GM18907 (cell line): ENCODE data around the gene H2BK1.
A peak's percentile ranks its signal among the peaks of the same experiment; 100 is the strongest.

Experiments
- ATAC-seq: cut with Tn5 transposase; IDR thresholded peaks from one replicate; pipeline ENCODE4 v1.9.1; 2021; ENCODE audit warnings: mild to moderate bottlenecking, moderate library complexity; ENCODE audit not compliant: unreplicated experiment

H2BK1 gene

DNA sequence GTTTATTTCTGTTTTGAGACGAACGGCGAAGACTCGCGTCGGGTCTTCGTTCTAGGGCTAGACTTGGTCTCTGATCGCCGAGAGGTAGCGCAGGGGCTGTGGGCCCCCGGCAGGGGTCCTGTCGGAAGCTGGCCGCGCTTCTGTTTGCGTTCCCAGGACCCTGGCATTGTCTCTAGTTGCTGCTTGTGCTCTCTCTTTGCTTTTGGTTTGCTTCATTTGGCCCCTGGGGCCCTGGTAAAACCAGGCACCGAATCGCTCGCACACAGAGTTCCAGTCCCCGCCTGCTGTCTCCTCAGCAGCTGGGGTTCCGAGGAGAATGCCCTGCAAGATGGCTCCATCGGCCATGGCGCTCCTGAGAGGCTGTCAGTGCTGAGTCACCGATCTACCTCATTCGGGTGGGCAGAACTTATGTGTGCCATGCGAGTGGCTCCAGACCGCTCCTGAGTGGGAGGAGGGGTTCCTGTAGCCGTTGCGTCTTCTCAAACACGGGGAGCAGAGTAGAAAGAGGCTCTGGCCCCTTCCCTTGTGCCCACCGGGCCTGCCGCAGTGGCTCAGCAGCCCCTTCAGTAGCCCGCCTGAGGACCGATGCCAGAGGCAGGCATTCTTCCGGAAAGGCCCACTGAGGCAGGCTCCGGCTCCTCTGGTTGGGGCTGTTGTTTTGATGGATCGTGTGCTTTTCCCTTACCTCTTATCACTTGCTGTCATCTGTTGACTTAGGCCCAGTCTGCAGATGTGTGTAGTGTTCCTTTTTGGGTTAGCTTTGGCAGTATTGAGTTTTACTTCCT, 22.8 kb upstream of the H2BK1 start:
- ATAC-seq: peak; percentile 40

DNA sequence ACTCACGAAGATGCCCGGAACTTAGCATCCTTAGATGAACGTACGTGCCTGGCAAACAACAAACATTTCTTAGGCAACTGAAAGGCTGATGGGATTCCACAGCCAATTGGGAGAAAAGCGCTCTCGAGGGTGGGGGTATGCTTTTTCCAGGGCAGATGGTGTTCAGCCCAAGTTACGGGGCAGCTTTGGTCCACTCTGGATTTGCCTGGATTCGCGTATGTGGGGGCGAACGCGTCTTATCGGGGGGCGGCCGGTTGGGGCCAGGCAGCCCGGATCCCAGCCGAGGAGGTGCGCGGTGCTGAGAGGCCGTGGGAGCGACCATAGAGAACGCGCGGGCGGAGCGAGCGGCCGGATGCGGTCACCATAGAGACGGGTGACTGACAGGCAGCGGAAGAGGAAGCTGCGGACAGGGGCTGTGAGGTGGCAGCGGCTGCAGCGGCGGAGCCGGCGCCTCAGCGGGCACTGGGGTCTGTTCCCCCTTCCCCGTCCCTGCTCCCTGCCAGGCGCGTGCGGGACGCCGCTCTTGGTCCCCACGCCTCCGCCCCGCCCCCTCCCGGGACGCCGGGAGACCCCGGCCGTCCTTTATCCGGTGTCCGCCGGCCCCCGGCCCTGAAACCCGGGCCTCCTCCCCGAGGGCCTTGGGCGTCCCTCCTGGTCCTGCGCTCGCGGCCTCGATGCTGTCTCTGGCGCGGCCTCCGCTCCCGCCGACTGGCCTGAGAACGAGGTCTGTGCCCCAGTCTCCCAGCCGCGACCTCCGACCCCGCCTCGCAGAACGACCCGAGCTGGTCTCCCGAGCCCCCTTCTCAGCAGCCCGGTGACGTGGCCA, 22.0 kb upstream of the H2BK1 start, which contains the start of gene CHPF2:
CHPF2 (plus strand) TSS at position 393 of the 826 bp plus-strand sequence. CDS start 1,529 bp downstream, outside the sequence.
- ATAC-seq: peak; percentile 93

DNA sequence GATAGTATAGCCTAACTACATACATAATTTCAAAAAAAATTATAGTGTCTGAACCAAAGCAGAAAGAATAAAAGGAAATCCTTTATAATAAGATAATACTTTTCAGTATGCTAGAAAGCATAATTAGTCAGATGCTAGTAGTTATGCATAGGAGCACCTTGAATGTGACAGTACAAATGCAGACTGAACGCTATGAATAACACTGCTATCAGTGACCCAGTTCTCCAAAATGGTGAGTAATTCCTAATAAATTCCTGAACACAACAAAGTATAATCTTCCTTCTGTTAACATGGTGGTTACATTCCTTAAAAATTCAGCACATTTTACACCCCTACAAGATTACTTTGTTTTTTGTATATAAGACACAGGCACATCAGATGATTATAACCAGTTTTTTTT, 20.8 kb upstream of the H2BK1 start:
- ATAC-seq: no peak

DNA sequence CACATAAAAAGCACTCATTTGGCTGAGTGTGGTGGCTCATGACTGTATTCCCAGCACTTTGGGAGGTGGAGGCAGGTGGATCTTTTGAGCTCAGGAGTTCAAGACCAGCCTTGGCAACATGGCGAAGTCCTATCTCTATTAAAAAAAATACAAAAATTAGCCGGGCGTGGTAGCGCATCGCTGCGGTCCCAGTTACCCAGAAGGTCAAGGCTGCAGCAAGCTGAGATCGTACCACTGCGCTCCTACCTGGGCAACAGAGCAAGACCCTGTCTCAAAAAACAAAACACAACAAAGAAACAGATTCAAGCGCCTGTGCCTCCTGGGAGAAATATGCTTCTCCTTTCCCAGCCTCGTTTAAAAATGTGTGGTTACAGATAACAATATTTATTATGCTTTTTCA, 19.0 kb upstream of the H2BK1 start:
- no peak for ATAC-seq

DNA sequence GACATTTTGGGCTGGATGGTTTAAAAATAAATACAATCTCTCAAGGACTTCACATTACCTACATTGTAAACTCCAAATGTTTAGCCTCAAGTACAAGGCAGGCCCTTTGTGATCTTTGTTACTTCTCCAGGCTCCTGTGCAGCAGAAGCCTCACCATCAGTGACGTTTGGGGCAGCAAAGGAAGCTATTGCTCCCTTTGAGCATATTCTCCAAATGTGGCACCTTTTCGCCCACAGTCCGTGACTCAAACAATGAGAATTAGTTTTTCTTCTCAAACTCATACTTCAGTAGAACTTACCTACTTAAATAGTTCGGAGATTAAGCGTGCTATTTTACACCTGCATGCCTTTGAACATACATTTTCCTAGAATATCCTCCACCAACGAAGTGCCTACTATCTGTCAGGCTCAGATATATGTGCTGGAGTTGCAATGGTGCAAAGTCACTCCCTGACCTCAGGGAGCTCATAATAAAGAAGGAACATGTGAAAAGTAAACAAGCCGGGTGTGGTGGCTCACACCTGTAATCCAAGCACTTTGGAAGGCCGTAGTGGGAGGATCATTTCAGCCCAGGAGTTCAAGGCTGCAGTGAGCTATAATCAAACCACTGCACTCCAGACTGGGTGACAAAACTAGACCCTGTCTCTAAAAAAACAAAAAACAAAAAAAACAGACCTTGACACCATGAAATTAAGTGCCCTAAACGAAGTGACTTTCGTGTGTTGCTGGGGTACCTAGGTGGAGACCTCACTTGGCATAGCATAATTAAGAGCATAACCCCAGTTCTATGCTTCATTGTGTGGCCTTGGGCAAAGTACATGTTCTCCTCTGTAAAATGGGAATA, 18.0 kb upstream of the H2BK1 start:
- ATAC-seq: no peak

DNA sequence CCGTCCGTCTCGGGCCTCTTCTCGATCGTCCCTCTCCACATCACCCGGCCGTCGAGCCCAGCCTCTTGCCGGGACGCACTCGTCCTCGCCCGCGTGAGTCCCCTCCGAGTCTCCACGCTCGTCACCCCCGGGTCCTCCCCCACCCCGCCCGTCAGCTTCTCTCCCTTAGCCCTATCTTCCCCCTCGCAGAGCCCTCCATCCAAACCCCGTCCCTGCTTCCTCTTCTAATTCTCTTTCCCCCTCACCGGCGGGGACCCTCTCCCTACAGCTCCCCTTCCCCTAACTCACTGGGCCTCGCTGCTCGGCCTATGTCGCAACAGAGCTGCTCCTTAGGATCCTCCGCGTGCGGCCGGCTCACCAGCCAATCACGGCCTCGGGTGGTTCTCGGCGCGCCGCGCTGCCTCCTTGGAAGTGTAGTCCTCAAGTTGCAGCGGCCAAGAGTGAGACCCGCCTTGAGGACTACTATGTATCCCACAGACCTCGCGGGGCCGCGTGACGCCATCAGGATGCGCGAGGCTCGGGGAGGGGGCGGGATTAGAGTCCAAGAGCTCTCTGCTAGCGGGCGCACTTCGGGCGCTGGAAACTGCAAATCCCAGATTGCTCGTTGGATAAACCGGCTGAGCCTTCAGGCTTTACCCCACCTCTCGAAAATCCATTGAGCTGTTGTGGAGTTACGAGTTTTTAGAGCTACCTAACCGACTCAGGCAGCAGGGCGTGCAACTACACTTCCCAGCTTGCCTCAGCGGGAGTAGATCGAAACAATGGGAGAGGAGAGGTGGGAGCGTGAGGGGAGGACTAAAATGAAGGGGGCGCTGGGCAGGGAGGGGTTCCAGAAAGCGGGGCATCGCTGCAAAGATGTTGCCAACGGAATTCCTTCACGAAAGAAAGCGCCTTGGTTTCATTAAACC, 16.8 kb upstream of the H2BK1 start, which contains the start of gene ABCF2:
ABCF2 (minus strand) TSS at position 331 of the 908 bp plus-strand sequence. CDS start 747 bp downstream, outside the sequence.
- peak; percentile 99 for ATAC-seq

DNA sequence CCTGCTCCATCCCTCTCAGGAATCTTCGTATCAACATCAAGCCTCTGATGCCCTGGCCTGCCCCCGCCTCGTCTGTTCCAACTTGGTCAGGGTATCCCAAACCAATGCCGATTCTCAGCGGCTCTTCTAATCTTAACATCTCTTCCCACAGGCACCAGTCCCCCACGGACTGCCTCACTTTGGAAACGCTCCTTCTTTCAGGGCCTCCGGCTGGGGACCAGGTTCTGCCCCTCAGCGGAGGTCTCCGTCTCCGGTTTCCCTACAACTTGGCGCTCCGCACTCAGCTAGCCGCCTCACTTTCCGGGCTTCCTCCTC, 16.2 kb upstream of the H2BK1 start:
- peak; percentile 9 for ATAC-seq

DNA sequence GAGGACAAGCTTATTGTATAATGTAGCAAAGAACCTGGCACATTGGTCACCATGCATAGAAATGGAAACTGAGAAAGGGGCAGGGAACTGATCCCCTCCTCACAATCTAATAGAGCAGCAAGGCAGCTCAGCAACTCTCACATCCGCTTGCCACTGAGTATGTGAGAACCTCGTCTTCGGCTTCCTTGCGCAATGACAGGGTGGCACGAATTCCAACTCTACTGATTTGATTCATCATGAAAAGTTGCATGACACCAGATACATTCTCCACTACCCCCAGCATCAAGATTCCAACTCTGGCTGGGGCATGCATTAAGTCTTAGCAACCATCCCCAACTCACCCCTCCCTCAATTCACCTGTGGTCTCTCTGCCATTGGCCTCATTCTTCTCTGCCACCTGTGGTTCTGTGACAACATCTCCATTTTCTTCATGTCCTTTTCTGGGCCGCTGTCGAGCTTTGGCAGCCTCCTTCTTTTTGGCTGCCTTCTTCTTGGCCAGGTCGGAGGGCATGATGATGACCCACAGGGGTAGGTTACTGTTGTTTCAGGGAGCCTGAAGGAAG, 15.7 kb upstream of the H2BK1 start:
- no peak for ATAC-seq

DNA sequence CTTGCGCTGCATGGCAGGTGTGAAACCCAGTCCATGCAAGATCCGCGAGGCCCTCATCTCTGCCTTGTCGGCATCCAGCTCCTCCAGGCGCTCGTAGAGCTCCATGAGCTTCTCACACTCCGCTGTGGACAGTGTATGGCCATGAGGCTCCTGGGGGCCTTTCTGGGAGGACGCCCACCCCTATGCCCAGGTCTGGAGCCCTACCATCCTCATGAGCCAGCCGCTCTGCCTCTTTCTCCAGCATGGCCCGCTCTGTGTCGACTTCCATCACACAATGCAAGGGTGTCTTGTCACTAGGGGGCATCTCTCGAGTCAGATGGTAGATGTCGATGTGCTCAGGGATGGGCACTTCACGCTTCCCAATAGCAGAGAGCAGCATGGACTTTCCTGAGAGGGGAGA, 13.4 kb upstream of the H2BK1 start:
- no peak for ATAC-seq

DNA sequence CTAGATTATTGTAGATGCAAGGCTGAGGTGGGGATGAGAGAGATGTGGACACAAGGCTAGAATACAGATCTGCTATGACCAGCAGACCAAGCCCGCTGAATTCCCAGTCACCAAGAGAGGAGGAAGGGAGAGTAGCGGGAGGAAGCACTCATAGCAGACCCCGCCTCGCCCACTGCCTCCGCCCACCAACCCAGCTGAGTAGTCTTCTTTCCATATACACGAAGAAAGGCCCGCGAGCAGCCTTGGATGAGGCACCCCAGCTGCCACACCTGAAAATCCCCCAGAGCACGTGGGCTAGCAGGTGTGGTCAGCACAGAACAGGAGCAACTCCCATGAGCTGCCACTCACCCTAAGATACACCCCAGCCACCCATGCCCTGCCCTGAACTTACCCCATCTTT, 7.9 kb upstream of the H2BK1 start:
- no peak for ATAC-seq

DNA sequence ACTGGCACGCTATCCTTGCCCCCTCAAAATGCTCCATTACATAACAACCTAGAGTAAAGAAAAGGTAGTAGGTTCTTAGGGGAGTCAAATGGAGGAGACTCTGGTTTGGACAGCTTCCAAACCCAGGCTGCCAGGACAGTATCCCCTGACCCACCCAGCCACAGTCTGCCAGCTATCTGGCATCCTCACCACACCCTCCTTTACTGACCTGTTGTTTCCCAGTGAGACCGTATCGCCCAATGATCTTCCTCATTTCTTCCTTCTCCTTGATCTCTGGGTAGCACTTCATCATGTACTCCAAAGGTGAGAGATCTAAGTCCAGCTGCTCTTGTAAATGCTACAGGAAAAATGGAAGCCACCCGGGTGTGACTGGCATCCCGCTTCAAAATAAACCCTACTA, 5.1 kb upstream of the H2BK1 start:
- no peak for ATAC-seq

DNA sequence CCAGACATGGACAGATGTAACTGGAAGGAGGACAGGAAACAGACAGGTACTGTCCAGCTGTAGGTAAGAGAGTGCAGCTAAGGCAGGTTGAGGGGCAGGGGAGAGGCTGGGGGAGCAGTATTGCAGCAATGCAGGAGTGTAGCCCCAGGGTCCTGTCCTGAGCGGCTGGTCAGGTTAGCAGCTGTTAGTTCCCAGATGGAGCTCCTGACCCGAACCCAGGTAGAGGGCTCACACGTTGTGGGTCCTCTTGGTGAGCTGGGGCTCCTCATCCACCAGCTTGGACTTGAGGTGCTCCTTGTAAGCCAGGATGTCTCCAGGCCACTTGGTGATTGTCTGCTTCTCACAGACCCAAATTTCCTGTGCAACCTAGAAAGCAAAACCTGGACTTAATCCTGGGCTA, 3.5 kb upstream of the H2BK1 start:
- no peak for ATAC-seq

DNA sequence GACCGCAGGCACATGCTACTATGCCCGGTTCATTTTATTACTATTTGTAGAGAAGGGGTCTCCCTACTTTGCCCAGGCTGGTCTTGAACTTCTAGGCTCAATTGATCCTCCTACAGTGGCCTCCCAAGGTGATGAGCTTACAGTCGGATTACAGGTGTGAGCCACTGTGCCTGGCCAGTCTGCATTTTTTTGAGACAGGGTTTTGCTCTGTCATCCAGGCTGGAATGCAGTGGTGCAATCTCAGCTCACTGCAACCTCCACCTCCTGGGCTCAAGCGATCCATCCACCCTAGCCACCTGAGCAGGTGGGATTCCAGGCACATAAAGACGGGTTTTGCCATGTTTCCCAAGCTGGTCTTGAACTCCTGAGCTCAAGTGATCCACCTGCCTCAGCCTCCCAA, 2.3 kb upstream of the H2BK1 start:
- no peak for ATAC-seq

DNA sequence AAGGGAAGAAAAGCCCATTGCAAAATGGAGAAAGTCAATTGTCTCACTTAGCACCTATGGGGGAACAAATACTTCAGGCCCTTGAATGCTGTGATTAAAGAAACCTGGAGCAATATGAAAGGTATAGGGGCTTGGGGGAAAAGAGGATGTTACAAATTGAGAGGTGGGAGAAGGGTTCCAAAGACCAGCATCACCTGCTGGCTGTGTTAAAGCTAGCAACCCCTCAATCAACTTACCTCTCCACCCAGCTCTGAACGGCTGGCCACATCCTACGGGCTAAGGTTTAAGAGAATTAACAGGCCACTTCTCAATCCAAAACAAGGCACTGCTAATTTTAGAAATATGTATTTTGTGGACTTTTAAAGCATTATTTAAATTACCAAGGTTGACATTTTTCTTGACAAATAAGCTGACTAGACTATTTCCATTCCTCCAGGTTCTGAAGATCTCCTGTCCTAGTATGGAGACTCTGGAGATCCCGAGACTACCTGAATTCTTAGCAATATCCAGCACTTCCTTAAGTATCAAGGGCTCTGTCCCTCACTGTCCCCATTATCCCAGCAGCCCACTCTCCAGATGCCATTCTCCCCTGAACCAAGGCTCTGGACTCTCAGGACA, 976 bp upstream of the H2BK1 start:
- ATAC-seq: no peak

DNA sequence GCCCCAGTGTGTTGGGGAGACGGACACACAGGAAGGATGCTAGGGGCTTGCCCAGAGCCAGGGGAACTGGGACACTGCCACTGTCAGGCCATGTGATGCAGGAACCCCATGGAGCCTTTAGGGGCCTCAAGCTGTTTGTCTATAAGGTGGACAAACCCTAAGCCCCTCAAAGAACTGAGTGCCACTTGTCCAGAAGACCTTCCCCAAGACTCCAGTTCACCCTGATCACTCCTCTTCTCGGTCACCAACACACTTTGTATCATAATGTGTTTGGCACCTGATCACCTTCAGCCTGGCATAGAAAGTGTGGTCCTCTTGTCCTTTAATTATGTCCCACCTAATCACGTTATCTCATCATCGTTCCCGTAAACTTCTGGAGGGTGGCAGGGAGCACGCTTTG, 700 bp downstream of the H2BK1 start:
- ATAC-seq: no peak

DNA sequence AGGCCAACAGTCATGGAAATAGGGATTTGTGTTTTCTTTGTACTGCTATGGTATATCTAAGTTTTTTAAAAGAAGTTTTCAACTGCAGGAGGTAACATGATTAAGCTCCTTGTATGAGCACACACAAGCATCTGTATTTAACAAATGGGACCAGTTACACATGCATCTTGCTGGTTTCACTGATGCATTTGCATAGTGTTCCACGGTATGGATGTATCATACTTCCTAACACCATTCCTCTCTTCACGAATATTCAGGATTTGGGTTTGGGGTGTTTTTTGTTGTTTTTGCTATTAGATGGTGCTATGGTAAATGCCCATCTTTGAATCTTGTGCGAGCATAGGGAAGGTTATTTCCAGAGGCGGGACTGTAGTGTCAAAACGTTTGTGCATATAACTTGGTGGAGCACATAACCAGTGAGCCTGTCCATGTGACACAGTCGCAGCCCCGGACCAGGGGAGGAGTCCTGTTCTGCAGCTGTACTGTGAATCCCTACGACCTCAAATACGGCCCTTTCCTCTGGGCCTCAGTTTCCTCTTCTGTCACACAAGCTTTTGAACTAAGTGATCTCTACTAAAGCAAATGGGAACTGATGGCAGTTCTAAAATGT, 1.9 kb downstream of the H2BK1 start:
- no peak for ATAC-seq

DNA sequence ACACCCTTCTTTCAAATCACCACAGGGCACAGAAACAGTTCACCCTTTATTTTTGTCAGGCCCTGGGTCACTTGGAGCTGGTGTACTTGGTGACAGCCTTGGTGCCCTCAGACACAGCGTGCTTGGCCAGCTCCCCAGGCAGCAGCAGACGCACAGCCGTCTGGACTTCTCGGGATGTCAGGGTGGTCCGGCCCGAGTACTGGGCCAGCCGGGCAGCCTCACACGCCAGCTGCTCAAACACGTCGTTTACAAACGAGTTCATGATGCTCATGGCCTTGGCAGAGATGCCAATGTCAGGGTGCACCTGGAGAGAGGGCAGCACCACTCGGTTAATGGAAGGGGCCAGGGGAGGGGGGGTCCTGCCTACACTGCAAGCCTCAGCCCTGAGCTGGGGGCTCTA, 2.5 kb downstream of the H2BK1 start:
- no peak for ATAC-seq

DNA sequence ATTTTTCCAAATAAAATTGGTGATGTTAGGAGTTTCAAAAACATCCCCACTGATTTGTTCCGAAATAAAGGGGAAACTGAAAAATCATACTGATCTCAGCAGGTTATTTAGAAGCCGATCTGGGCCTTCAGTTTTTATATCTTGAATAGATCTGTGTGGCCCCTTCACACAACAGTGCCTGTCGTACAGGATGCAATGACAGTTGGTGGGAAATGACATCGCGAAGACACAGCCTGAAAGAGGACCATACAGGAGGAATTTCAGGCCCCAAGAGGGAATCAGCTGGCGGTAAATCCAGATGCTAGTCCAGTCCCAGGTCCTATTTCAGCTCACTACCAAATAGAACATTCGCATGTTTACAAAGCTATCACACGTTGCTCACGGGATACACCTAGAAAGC, 3.0 kb downstream of the H2BK1 start:
- no peak for ATAC-seq

DNA sequence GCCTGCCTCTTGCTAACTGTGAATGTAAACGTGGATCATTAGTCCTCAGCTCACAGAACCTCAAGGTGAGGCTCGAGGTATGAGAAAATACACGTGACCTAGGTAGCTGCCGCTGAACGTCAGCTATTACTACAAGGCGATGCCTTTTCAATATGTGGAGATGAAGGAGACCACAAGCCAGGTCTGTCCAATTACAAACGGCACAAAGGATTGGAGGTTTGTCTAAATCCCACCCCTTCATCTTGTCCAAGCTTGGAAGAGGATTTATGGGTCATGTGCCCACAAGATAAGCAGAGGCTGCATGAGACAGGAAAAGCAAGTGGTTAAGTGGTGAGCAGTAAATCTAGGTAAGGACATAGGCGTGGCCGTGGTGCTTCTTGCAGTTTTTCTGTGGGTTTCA, 3.4 kb downstream of the H2BK1 start:
- ATAC-seq: no peak
